H1 (cell line): ENCODE data around the gene TBX5. TPM values are rescaled to one million over a fixed set of nuclear protein-coding genes. Genes with fewer than 3 reads are reported as not detected.

Source experiments
- CTCF ChIA-PET: fragments of 300-600 bp; sonication (Branson Sonifier 250); formaldehyde crosslinking; loops from one replicate; lab custom pipeline; 2021; ENCODE audit not compliant: partially characterized antibody; lab: Charles Lee
- POLR2A ChIA-PET: fragments of 300-600 bp; sonication (Branson Sonifier 250); formaldehyde crosslinking; loops from one replicate; lab custom pipeline; 2021; ENCODE audit warnings: inconsistent platforms; ENCODE audit not compliant: partially characterized antibody; lab: Charles Lee
- DNase-seq, 2 experiments: peaks; one replicate each; pipeline versions ENCODE4 v3.0.0 to v3.0.0-alpha.2; 2010 to 2022; ENCODE audit warnings: low spot score in 2 of 2, low read depth in 1 of 2, mixed read lengths in 1 of 2
- FAIRE-seq: peaks from 2 replicates; lab custom pipeline; 2011; peaks lifted over from hg19 to GRCh38; lab: Jason Lieb, UNC
- H2AFZ ChIP-seq: 2 replicates; pipeline ENCODE4 v1.8.1; 2012; ENCODE audit warnings: low read length, inconsistent platforms
- H2AK5ac ChIP-seq: 2 replicates; pipeline ENCODE4 v1.6.1; 2013; ENCODE audit warnings: low read depth, low read length
- H2BK120ac ChIP-seq: replicated peaks from 2 replicates; pipeline ENCODE3; 2013; ENCODE audit warnings: low read depth, low read length, inconsistent platforms
- H2BK12ac ChIP-seq: 2 replicates; pipeline ENCODE4 v1.6.1; 2013; ENCODE audit warnings: low read depth, low read length
- H2BK15ac ChIP-seq: 2 replicates; pipeline ENCODE4 v1.6.1; 2013; ENCODE audit warnings: low read length
- H2BK20ac ChIP-seq: 2 replicates; pipeline ENCODE4 v1.6.1; 2013; ENCODE audit warnings: low read length
- H2BK5ac ChIP-seq: 2 replicates; pipeline ENCODE4 v1.6.1; 2013; ENCODE audit warnings: low read depth, low read length
- H3K14ac ChIP-seq: 2 replicates; pipeline ENCODE4 v1.6.1; 2013; ENCODE audit warnings: inconsistent platforms; ENCODE audit not compliant: insufficient read length
- H3K18ac ChIP-seq: 2 replicates; pipeline ENCODE4 v1.6.1; 2013; ENCODE audit warnings: low read length; ENCODE audit errors: extremely low read depth
- H3K23ac ChIP-seq: 2 replicates; pipeline ENCODE4 v1.6.1; 2013; ENCODE audit warnings: inconsistent platforms; ENCODE audit not compliant: insufficient read length
- H3K23me2 ChIP-seq: 2 replicates; pipeline ENCODE4 v1.6.1; 2013; ENCODE audit warnings: low read depth, low read length
- H3K27ac ChIP-seq: 2 replicates; pipeline ENCODE4 v1.6.1; 2011; ENCODE audit warnings: low read depth, low read length, inconsistent platforms
- H3K27me3 ChIP-seq, 4 experiments: replicated peaks in 1 of 4; 1 replicate in 1 of 4; 2 replicates in 3 of 4; pipeline versions ENCODE4 v1.6.1 to v1.8.1; 2011 to 2013; ENCODE audit warnings: low read length in 3 of 4, mild to moderate bottlenecking in 3 of 4, inconsistent platforms in 2 of 4, mixed read lengths in 2 of 4, moderate library complexity in 1 of 4; ENCODE audit not compliant: control insufficient read depth in 3 of 4, insufficient read depth in 3 of 4; ENCODE audit errors: extremely low read depth in 1 of 4
- H3K36me3 ChIP-seq, 4 experiments: 2 replicates each; pipeline versions ENCODE4 v1.6.1 to v1.8.1; 2011 to 2013; ENCODE audit warnings: mild to moderate bottlenecking in 4 of 4, low read length in 3 of 4, moderate library complexity in 2 of 4, control low read depth in 1 of 4, inconsistent platforms in 1 of 4; ENCODE audit not compliant: insufficient read depth in 4 of 4, control insufficient read depth in 2 of 4
- H3K4ac ChIP-seq: replicated peaks from 2 replicates; pipeline ENCODE3; 2013; ENCODE audit warnings: low read length, low read depth, mixed read lengths, inconsistent platforms; ENCODE audit not compliant: insufficient read length
- H3K4me1 ChIP-seq, 4 experiments: replicated peaks in 1 of 4; 1 replicate in 1 of 4; 2 replicates in 3 of 4; pipeline versions ENCODE4 v1.6.1 to v1.8.1; 2011 to 2013; ENCODE audit warnings: low read length in 3 of 4, inconsistent platforms in 2 of 4, mixed read lengths in 1 of 4; ENCODE audit not compliant: insufficient read depth in 4 of 4, control insufficient read depth in 3 of 4
- H3K4me2 ChIP-seq, 2 experiments: 2 replicates each; pipeline versions ENCODE4 v1.6.1 to v1.8.1; 2011 to 2013; ENCODE audit warnings: low read depth in 2 of 2, low read length in 2 of 2, control low read depth in 1 of 2, inconsistent platforms in 1 of 2, mild to moderate bottlenecking in 1 of 2; ENCODE audit not compliant: insufficient read depth in 1 of 2
- H3K4me3 ChIP-seq, 4 experiments: fragments of 200-600, 300-600 bp in 1 of 4; sonication (generic), shearing (Covaris generic), sonication (Bioruptor Twin) in 1 of 4; 2 replicates each; pipeline versions ENCODE4 v1.5.1 to v1.8.1; 2011 to 2016; ENCODE audit warnings: low read length in 4 of 4, low read depth in 3 of 4, control low read depth in 2 of 4, inconsistent platforms in 2 of 4, mild to moderate bottlenecking in 2 of 4, mixed read lengths in 1 of 4, moderate library complexity in 1 of 4; ENCODE audit not compliant: insufficient read depth in 2 of 4; ENCODE audit errors: extremely low read depth in 1 of 4
- H3K56ac ChIP-seq: replicated peaks from 2 replicates; pipeline ENCODE3; 2013; ENCODE audit warnings: low read depth, mild to moderate bottlenecking, mixed read lengths, low read length, inconsistent platforms; ENCODE audit not compliant: insufficient read length
- H3K79me1 ChIP-seq: 2 replicates; pipeline ENCODE4 v1.6.1; 2013; ENCODE audit warnings: low read depth, low read length, control low read depth
- H3K79me2 ChIP-seq, 2 experiments: 2 replicates each; pipeline versions ENCODE4 v1.6.1 to v1.8.1; 2012 to 2013; ENCODE audit warnings: low read length in 2 of 2, mild to moderate bottlenecking in 2 of 2, inconsistent platforms in 1 of 2; ENCODE audit not compliant: insufficient read depth in 2 of 2, control insufficient read depth in 1 of 2
- H3K9ac ChIP-seq, 4 experiments: replicated peaks in 1 of 4; 1 replicate in 1 of 4; 2 replicates in 3 of 4; pipeline versions ENCODE4 v1.6.1 to v1.8.1; 2011 to 2013; ENCODE audit warnings: low read depth in 3 of 4, low read length in 3 of 4, control low read depth in 2 of 4, mild to moderate bottlenecking in 2 of 4, moderate library complexity in 2 of 4, inconsistent platforms in 1 of 4; ENCODE audit errors: extremely low read depth in 1 of 4
- H3K9me3 ChIP-seq, 2 experiments: 2 replicates each; pipeline versions ENCODE4 v1.6.1 to v1.8.1; 2012 to 2013; ENCODE audit warnings: mild to moderate bottlenecking in 2 of 2, moderate library complexity in 2 of 2, control low read depth in 1 of 2, inconsistent platforms in 1 of 2, low read depth in 1 of 2, low read length in 1 of 2, mixed read lengths in 1 of 2; ENCODE audit not compliant: insufficient read depth in 2 of 2
- H4K20me1 ChIP-seq, 2 experiments: replicated peaks in 1 of 2; 2 replicates each; pipeline versions ENCODE3 to v1.8.1; 2011 to 2013; ENCODE audit warnings: inconsistent platforms in 2 of 2, low read length in 2 of 2, mild to moderate bottlenecking in 1 of 2; ENCODE audit not compliant: insufficient read depth in 2 of 2, control insufficient read depth in 1 of 2
- H4K5ac ChIP-seq: 2 replicates; pipeline ENCODE4 v1.6.1; 2013; ENCODE audit warnings: low read length, low read depth, mixed read lengths, inconsistent platforms; ENCODE audit not compliant: insufficient read length
- H4K8ac ChIP-seq: 2 replicates; pipeline ENCODE4 v1.8.0; 2013; ENCODE audit warnings: mild to moderate bottlenecking, moderate library complexity, low read length, inconsistent platforms; ENCODE audit not compliant: insufficient read depth; ENCODE audit errors: extremely low read depth
- H4K91ac ChIP-seq: replicated peaks from 2 replicates; pipeline ENCODE3; 2013; ENCODE audit warnings: low read length, mixed read lengths, inconsistent platforms; ENCODE audit not compliant: insufficient read length
- CTBP2 ChIP-seq: IDR thresholded peaks from 2 replicates; pipeline ENCODE4 v1.7.0; 2011; ENCODE audit warnings: borderline replicate concordance, mild to moderate bottlenecking, moderate library complexity, mixed read lengths, low read length; ENCODE audit not compliant: insufficient read depth, insufficient read length
- E2F6 ChIP-seq: IDR thresholded peaks from 2 replicates; pipeline ENCODE4 v1.6.1; 2012; ENCODE audit warnings: inconsistent platforms
- EP300 ChIP-seq, 2 experiments: IDR thresholded peaks; 1 replicate in 1 of 2; 2 replicates in 1 of 2; pipeline ENCODE4 v1.6.1; 2011 to 2012; ENCODE audit warnings: low read depth in 2 of 2, low read length in 2 of 2, mild to moderate bottlenecking in 2 of 2, borderline replicate concordance in 1 of 2, inconsistent platforms in 1 of 2, moderate library complexity in 1 of 2
- EZH2 ChIP-seq: fragments of 200-600 bp; sonication (generic); IDR thresholded peaks from 2 replicates; pipeline ENCODE4 v1.7.1; 2012; ENCODE audit warnings: low read depth, mild to moderate bottlenecking, moderate library complexity, low read length, inconsistent platforms; ENCODE audit not compliant: severe bottlenecking
- GABPA ChIP-seq: IDR thresholded peaks from 2 replicates; pipeline ENCODE4 v1.6.1; 2011; ENCODE audit warnings: mild to moderate bottlenecking, low read length, moderate library complexity, borderline replicate concordance; ENCODE audit not compliant: insufficient read depth
- GTF2F1 ChIP-seq: IDR thresholded peaks from 2 replicates; pipeline ENCODE4 v1.6.1; 2012; ENCODE audit warnings: low read depth, low read length, improper control_type of control experiment, borderline replicate concordance
- KDM5A ChIP-seq: fragments of 200-600 bp; IDR thresholded peaks from 2 replicates; pipeline ENCODE4 v1.7.1; 2012; ENCODE audit warnings: mild to moderate bottlenecking, low read length, inconsistent platforms, mixed read lengths
- RNF2 ChIP-seq: fragments of 200-900, 300-1000 bp; sonication (generic); IDR thresholded peaks from 2 replicates; pipeline ENCODE4 v1.7.1; 2016; ENCODE audit warnings: borderline replicate concordance, low read depth, mild to moderate bottlenecking, antibody characterized with exemption, low read length; ENCODE audit not compliant: poor library complexity, severe bottlenecking; ENCODE audit errors: missing control alignments
- SUZ12 ChIP-seq: fragments of 200-600 bp; sonication (generic); IDR thresholded peaks from 2 replicates; pipeline ENCODE4 v1.6.1; 2012; ENCODE audit warnings: mild to moderate bottlenecking, inconsistent platforms, low read length, moderate library complexity, mixed read lengths
- TCF12 ChIP-seq: IDR thresholded peaks from 2 replicates; pipeline ENCODE4 v1.6.1; 2011; ENCODE audit warnings: low read depth, mild to moderate bottlenecking, low read length
- TEAD4 ChIP-seq: IDR thresholded peaks from 2 replicates; pipeline ENCODE4 v1.6.1; 2012; ENCODE audit warnings: low read depth, low read length, inconsistent platforms, mixed read lengths
- WGBS, 2 experiments: shearing (Covaris generic) in 1 of 2; methylation state at CpG; one replicate each; pipeline versions ENCODE4 v1.1.6 to v1.1.7; 2013 to 2015; ENCODE audit warnings: low lambda C conversion rate in 2 of 2, mixed read lengths in 2 of 2, inconsistent platforms in 1 of 2, low coverage in 1 of 2, missing lambda C conversion rate in 1 of 2; ENCODE audit not compliant: insufficient replicate concordance in 2 of 2, insufficient coverage in 1 of 2, insufficient read length in 1 of 2; ENCODE audit errors: extremely low coverage in 1 of 2, missing lambda C conversion rate in 1 of 2; 5-methylcytosine and 5-hydroxymethylcytosine counted together
- polyA plus RNA-seq, 7 experiments: library from polyadenylated mRNA; depleted of rRNA in 3 of 7; stranded (reverse) in 5 of 7; unstranded in 2 of 7; fragments of >200 nt in 5 of 7; fragments of 200-250 nt in 2 of 7; gene quantifications; 1 replicate in 5 of 7; 2 replicates in 1 of 7; 4 replicates in 1 of 7; pipeline versions ENCODE4 v1.2.1 to v1.2.3, GENCODE V29; 2011 to 2013; ENCODE audit warnings: missing spikeins in 2 of 7, mixed read lengths in 2 of 7
- total RNA-seq: library from RNA; stranded (reverse); fragmentation: NEBNext Ultra II Directional; extraction: Animal tissue kit (Norgen Biotek cat#: 25700); gene quantifications from 2 replicates; pipeline ENCODE4 v1.2.1, GENCODE V29; 2021

TBX5 gene
- total and polyA plus RNA-seq, 2 of the 8 experiments (the other 6 are each of a cell fraction or from before 2014, with no cell fraction given), result 0.05 TPM; not detected in 1

- Histone ChIP-seq H2BK12ac (peak overlapping the region; percentile 29), H2AK5ac (0 out of 2 replicates have a peak overlapping the region, but pooled peaks have one; percentile 8), H4K5ac (no peak overlapping the region), H3K23me2 (no peaks in the 10 kb centered on the region), H3K9ac (no peak overlapping the region), H3K14ac (no peak overlapping the region), H3K18ac (no peak overlapping the region), H2AFZ (no peak overlapping the region), H3K4ac (no peak overlapping the region), H3K4me1 (peaks cover 6 to 23% (median 9%) of the 10 kb centered on the region in 4 experiments; a peak in 6 of 7 replicates), H2BK15ac (no peak overlapping the region), H3K23ac (no peak overlapping the region), H3K79me1 (no peaks in the 10 kb centered on the region), H3K4me3 (no peak overlapping the region), H4K8ac (no peak overlapping the region), H4K91ac (no peak overlapping the region), H3K36me3 (peaks cover 0 to 7% (median 0%) of the 10 kb centered on the region in 4 experiments; a peak in 2 of 8 replicates), H4K20me1 (peaks cover 20 to 37% of the 10 kb centered on the region in 2 experiments), H3K27ac (no peak overlapping the region), H3K79me2 (no peaks in the 10 kb centered on the region), H3K4me2 (peak overlapping the region; percentile 37 to 44; a peak in 3 of 4 replicates), H3K27me3 (peaks cover 93 to 100% (median 100%) of the 10 kb centered on the region in 4 experiments), H3K56ac (no peak overlapping the region), H2BK120ac (no peak overlapping the region), H2BK20ac (no peak overlapping the region), H3K9me3 (0 out of 4 replicates have a peak, but pooled peaks cover 0 to 5% of the 10 kb centered on the region in 2 experiments), H2BK5ac (no peak overlapping the region)
- WGBS, 2 experiments, result 5% methylated on average over 23 of the region's 23 CpGs; no CpG with 5 or more reads in 1 of the 2 experiments
- no peak for FAIRE-seq
- DNase-seq, result no peak
- ChIA-PET CTCF (interaction anchor here (1.3 kb wide), 1 partner anchor 33 kb away, joined by 3 read pairs; no protein-coding TSS in a partner anchor), POLR2A (interaction anchor here (1.4 kb wide), 1 partner anchor 32 kb away, joined by 5 read pairs; no protein-coding TSS in a partner anchor)
- TF ChIP-seq EZH2 (peak; percentile 89), RNF2 (peak; percentile 32), EP300 (IDR thresholded peaks at IDR 0.05; ENCODE audit: borderline replicate concordance in 1 of 2, low read depth in 2 of 2, low read length in 2 of 2) (no peak), KDM5A (no peak), TEAD4 (no peak), E2F6 (no peak), CTBP2 (no peak), TCF12 (0 out of 2 replicates have a peak, but pooled peaks have one; percentile 1), GABPA (no peak), GTF2F1 (no peak), SUZ12 (peak; percentile 89; the same call in 1 of the 2 replicates)
These were observed 35.1 kb upstream of the TBX5 start for GRCh38 chr12:114441039-114441383.
